Vagina (tissue), 2 donors: Measurements from ENCODE around the gene PLSCR1. TPM values are rescaled to one million over a fixed set of nuclear protein-coding genes. Genes with fewer than 3 reads are reported as not detected.

Experiments
- DNase-seq, 2 donors: peaks; one replicate each; pipeline ENCODE4 v3.0.0-alpha.2; 2017; ENCODE audit errors: extremely low spot score in 2 of 2
- H3K27ac ChIP-seq: fragments of 200-600 bp; sonication (generic); one replicate; pipeline ENCODE4 v1.5.1; 2019
- H3K27me3 ChIP-seq: fragments of 200-600 bp; sonication (generic); one replicate; pipeline ENCODE4 v1.5.1; 2019
- H3K36me3 ChIP-seq, 2 donors: fragments of 200-600 bp; sonication (generic); one replicate each; pipeline ENCODE4 v1.5.1; 2017 to 2019
- H3K4me1 ChIP-seq: fragments of 200-600 bp; sonication (generic); one replicate; pipeline ENCODE4 v1.5.1; 2019
- H3K4me3 ChIP-seq, 2 donors: fragments of 200-600 bp; sonication (generic); 1 replicate in 1 of 2; 2 replicates in 1 of 2; pipeline ENCODE4 v1.5.1; 2016 to 2019
- H3K9me3 ChIP-seq: fragments of 200-600 bp; sonication (generic); one replicate; pipeline ENCODE4 v1.5.1; 2019
- CTCF ChIP-seq, 3 experiments: fragments of 450-650 bp in 2 of 3; fragments of 200-600 bp in 1 of 3; sonication (generic) in 1 of 3; IDR thresholded peaks; one replicate each; pipeline ENCODE4 v1.5.1; 2017 to 2019; ENCODE audit warnings: antibody characterized with exemption in 3 of 3, mild to moderate bottlenecking in 2 of 3, moderate library complexity in 2 of 3
- POLR2A ChIP-seq, 2 donors: fragments of 450-650 bp; IDR thresholded peaks; one replicate each; pipeline ENCODE4 v1.6.1; 2017; ENCODE audit warnings: antibody characterized with exemption in 2 of 2, mild to moderate bottlenecking in 2 of 2, moderate library complexity in 2 of 2
- POLR2AphosphoS5 ChIP-seq, 2 donors: sonication (generic); formaldehyde crosslinking; IDR thresholded peaks; one replicate each; pipeline ENCODE4 v1.9.0; 2017; ENCODE audit warnings: antibody characterized with exemption in 2 of 2, mild to moderate bottlenecking in 2 of 2, low read depth in 1 of 2; ENCODE audit not compliant: insufficient read depth in 1 of 2
- intact Hi-C: fragments of 100-400 bp; cut with DNase I; formaldehyde crosslinking; loops from one replicate; pipeline ENCODE4 v1.15.1; 2023
- total RNA-seq: library from RNA; depleted of rRNA; stranded (reverse); fragments of >200 nt; gene quantifications from one replicate; pipeline ENCODE4 v1.2.3, GENCODE V29; 2016

Gene PLSCR1
- total RNA-seq, 1 donor from 2014 or later = 78.1 TPM

- Histone ChIP-seq H3K36me3 (no peaks in the 10 kb centered on the region), H3K27ac (no peak overlapping the region), H3K4me1 (no peaks in the 10 kb centered on the region), H3K9me3 (no peaks in the 10 kb centered on the region), H3K27me3 (no peaks in the 10 kb centered on the region), H3K4me3 (no peak overlapping the region)
- TF ChIP-seq CTCF (IDR thresholded peaks at IDR 0.05) (no peak), POLR2AphosphoS5 (IDR thresholded peaks at IDR 0.05; ENCODE audit: insufficient read depth in 1 of 2, low read depth in 1 of 2) (no peak), POLR2A (IDR thresholded peaks at IDR 0.05) (no peak)
- intact Hi-C loops = no loop called here
- DNase-seq = no peak
Measured at GRCh38 chr3:146560678-146561077, 16.3 kb upstream of the PLSCR1 start.

- Histone ChIP-seq H3K4me3 (no peak overlapping the region), H3K9me3 (no peaks in the 10 kb centered on the region), H3K36me3 (no peaks in the 10 kb centered on the region), H3K27ac (no peak overlapping the region), H3K27me3 (no peaks in the 10 kb centered on the region), H3K4me1 (no peaks in the 10 kb centered on the region)
- TF ChIP-seq POLR2AphosphoS5 (IDR thresholded peaks at IDR 0.05; ENCODE audit: insufficient read depth in 1 of 2, low read depth in 1 of 2) (no peak), POLR2A (IDR thresholded peaks at IDR 0.05) (no peak), CTCF (IDR thresholded peaks at IDR 0.05) (no peak)
- intact Hi-C loops = loop anchor here (10.0 kb wide), 1 partner anchor 225 kb away; no protein-coding TSS in a partner anchor
- no peak for DNase-seq
Measured at GRCh38 chr3:146559388-146559787, 15.0 kb upstream of the PLSCR1 start.

- no peaks in the 10 kb centered on the region for H3K36me3 ChIP-seq
- no peak overlapping the region for H3K27ac ChIP-seq
- TF ChIP-seq POLR2A (IDR thresholded peaks at IDR 0.05) (no peak), CTCF (IDR thresholded peaks at IDR 0.05) (no peak), POLR2AphosphoS5 (IDR thresholded peaks at IDR 0.05; ENCODE audit: insufficient read depth in 1 of 2, low read depth in 1 of 2) (no peak)
- no peaks in the 10 kb centered on the region for H3K4me1 ChIP-seq
- H3K9me3 ChIP-seq = no peaks in the 10 kb centered on the region
- H3K27me3 ChIP-seq = no peaks in the 10 kb centered on the region
- H3K4me3 ChIP-seq = no peak overlapping the region
- intact Hi-C loops = loop anchor here (10.0 kb wide), 1 partner anchor 224 kb away; no protein-coding TSS in a partner anchor
- no peak for DNase-seq
Measured at GRCh38 chr3:146558781-146559180, 14.4 kb upstream of the PLSCR1 start.

- intact Hi-C loops = loop anchor here (10.0 kb wide), 1 partner anchor 223 kb away; no protein-coding TSS in a partner anchor
Measured at GRCh38 chr3:146557745-146558144, 13.3 kb upstream of the PLSCR1 start.

More at GRCh38 chr3:146557745-146558144, 13.3 kb upstream of the PLSCR1 start:
- no peaks in the 10 kb centered on the region for H3K27me3 ChIP-seq
- no peak for TF ChIP-seq POLR2AphosphoS5 (IDR thresholded peaks at IDR 0.05; ENCODE audit: insufficient read depth in 1 of 2, low read depth in 1 of 2)
- no peak for TF ChIP-seq POLR2A (IDR thresholded peaks at IDR 0.05)
- no peak for TF ChIP-seq CTCF (IDR thresholded peaks at IDR 0.05)
- no peak for DNase-seq
- no peaks in the 10 kb centered on the region for H3K36me3 ChIP-seq
- H3K9me3 ChIP-seq = no peaks in the 10 kb centered on the region
- no peaks in the 10 kb centered on the region for H3K4me1 ChIP-seq
- H3K27ac ChIP-seq = no peak overlapping the region
- no peak overlapping the region for H3K4me3 ChIP-seq
